Activated CD4-positive, alpha-beta memory T cell treated with anti-CD3 and anti-CD28 coated beads for 36 hours (primary cell): ENCODE measurements around the gene DHX35. TPM values are rescaled to one million over a fixed set of nuclear protein-coding genes. Genes with fewer than 3 reads are reported as not detected.

ENCODE experiments used
- CTCF ChIA-PET: fragments of 350-600 bp; sonication (Branson Sonifier 250); formaldehyde crosslinking; loops from one replicate; lab custom pipeline; 2021; ENCODE audit warnings: antibody characterized with exemption, inconsistent platforms; lab: Charles Lee
- POLR2A ChIA-PET: fragments of 350-600 bp; sonication (Branson Sonifier 250); formaldehyde crosslinking; loops from one replicate; lab custom pipeline; 2021; ENCODE audit warnings: antibody characterized with exemption; lab: Charles Lee
- DNase-seq: peaks from one replicate; pipeline ENCODE4 v3.0.0-alpha.2; 2020
- H3K27ac Mint-ChIP-seq: one replicate; pipeline ENCODE4 v1.8.0; 2021; ENCODE audit warnings: mixed read lengths
- H3K27me3 Mint-ChIP-seq: one replicate; pipeline ENCODE4 v1.8.0; 2021; ENCODE audit warnings: mixed read lengths
- H3K36me3 Mint-ChIP-seq: one replicate; pipeline ENCODE4 v1.8.0; 2021; ENCODE audit warnings: mixed read lengths
- H3K4me1 Mint-ChIP-seq: one replicate; pipeline ENCODE4 v1.8.0; 2021; ENCODE audit warnings: low read depth, mixed read lengths
- H3K4me3 Mint-ChIP-seq: one replicate; pipeline ENCODE4 v1.8.0; 2021; ENCODE audit warnings: mild to moderate bottlenecking, mixed read lengths
- H3K9me3 Mint-ChIP-seq: one replicate; pipeline ENCODE4 v1.8.0; 2021; ENCODE audit warnings: mixed read lengths
- intact Hi-C: fragments of 100-400 bp; cut with micrococcal nuclease; formaldehyde crosslinking; loops from one replicate; pipeline ENCODE4 v1.15.1; 2023
- total RNA-seq, 2 experiments: library from RNA; stranded (reverse); gene quantifications; one replicate each; pipeline ENCODE4 v1.2.3, GENCODE V29; 2021

The DHX35 gene
- total RNA-seq, 2 experiments from 2014 or later, result 7.7 to 8.3 TPM

DNA sequence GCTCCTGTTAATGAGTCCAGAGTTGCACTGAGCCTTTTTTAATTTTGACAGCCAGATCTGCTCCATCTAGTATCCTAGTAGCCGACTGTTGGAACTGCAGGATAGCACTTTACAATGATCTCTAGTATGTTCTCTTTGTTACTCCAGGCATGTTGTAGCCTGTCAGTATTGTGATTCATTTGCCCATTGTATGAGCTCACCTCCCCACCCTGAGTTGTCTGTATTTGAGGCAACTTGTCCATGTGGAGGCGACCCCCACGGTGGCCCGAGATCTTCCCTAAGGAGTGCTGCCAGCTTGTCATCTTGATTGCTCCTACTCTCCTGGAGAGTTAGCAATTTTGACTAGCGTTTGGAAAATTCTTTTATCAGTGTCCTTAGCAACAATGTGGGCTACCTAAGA is 67.2 kb downstream of the DHX35 start:
- Mint-ChIP-seq H3K27me3 (no peaks in the 10 kb centered on the region), H3K27ac (no peak overlapping the region), H3K4me3 (no peak overlapping the region), H3K36me3 (peaks cover 23% of the 10 kb centered on the region), H3K9me3 (no peaks in the 10 kb centered on the region), H3K4me1 (peaks cover 18% of the 10 kb centered on the region)
- intact Hi-C loops, result no loop called here
- ChIA-PET POLR2A (no interaction called here), CTCF (interaction anchor here (0.7 to 1.0 kb wide), 2 partner anchors 20 to 21 kb away, joined by 4 read pairs; no protein-coding TSS in a partner anchor)
- no peak for DNase-seq

DNA sequence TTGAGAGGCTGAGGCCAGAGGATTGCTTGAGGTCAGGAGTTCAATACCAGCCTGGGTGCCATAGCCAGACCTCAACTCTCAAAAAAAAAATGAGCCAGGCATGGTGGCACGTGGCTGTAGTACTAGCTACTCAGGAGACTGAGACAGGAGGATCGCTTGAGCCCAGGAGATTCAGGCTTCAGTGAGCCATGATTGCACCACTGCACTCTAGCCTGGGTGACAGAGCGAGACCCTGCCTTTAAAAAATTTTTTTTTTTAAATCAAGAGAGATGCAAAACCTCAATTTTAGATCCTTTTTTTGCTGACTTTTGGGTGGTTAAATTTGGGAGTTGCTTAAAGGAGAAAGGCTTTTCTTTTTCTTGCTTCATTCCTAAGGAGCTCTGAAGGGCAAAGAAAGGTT is 70.9 kb downstream of the DHX35 start:
- Mint-ChIP-seq H3K27ac (no peak overlapping the region), H3K4me3 (no peak overlapping the region), H3K27me3 (no peaks in the 10 kb centered on the region), H3K9me3 (no peaks in the 10 kb centered on the region), H3K4me1 (no peaks in the 10 kb centered on the region), H3K36me3 (peaks cover 8% of the 10 kb centered on the region)
- POLR2A ChIA-PET, result no interaction called here
- no peak for DNase-seq
- CTCF ChIA-PET, result no interaction called here
- intact Hi-C loops, result no loop called here

DNA sequence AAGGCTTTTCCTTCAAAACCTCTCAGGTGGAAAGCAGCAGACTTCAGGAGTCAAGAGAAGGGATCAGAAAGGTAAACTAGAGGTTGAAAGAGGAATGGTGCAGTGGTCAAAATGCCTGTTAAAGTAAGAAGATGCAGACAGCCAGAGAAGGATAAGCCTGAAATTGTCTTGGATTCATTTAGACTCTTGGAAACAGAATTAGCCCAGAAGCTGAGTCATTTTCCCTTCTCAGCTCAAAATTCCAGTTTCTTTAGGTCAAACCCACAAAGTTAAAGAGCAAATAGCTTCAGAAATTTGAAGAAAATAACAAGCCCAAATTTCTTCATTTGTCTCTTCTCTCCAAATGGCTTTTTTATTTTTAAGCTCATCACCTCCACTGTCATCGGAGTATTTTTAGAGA is 73.9 kb downstream of the DHX35 start:
- DNase-seq, result no peak
- POLR2A ChIA-PET, result no interaction called here
- H3K27me3 Mint-ChIP-seq, result no peaks in the 10 kb centered on the region
- H3K4me3 Mint-ChIP-seq, result no peak overlapping the region
- CTCF ChIA-PET, result interaction anchor here (6.5 kb wide), 1 partner anchor 13 kb away, joined by 52 read pairs; no protein-coding TSS in a partner anchor
- peaks cover 7% of the 10 kb centered on the region for H3K36me3 Mint-ChIP-seq
- intact Hi-C loops, result no loop called here
- H3K9me3 Mint-ChIP-seq, result no peaks in the 10 kb centered on the region
- H3K4me1 Mint-ChIP-seq, result no peaks in the 10 kb centered on the region
- no peak overlapping the region for H3K27ac Mint-ChIP-seq

DNA sequence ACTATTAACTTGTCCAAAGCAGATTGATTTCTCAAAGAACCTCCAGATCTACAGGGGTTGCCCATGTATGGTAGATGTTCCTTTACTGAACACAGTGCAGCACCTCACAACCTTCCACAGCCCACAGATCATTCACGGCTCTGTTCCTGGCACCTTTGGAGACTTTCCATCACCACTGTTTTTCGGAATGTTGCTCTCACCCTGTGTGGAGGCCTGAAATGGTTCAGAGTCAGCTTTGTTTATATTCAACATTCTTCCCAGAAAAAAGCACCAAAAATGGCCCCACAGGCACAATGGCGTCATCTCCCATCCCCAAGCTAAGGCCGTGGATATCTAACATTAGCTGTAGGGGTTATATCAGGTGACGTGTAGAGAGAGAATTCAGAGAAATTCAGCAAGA is 74.7 kb downstream of the DHX35 start:
- peaks cover 7% of the 10 kb centered on the region for H3K36me3 Mint-ChIP-seq

DNA sequence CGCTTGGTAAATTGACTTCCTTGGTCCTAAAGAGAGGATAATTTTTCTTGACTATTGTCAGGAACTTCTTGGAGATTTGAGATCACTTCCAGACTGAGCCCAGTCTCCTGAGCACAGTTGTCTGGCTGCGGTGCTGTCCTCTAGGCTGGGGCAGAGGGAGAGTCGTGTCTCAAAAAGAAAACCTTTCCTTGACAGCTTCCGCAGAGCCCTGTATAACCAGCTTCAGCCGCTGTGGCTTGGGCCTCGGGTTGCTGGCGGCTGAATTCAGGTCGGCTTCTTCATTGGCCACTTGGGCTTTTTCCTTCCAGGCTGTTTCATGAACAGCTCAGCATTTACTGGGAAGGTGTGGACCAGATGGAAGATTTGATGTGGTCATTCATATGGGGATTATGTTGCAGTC is 75.9 kb downstream of the DHX35 start:
- H3K9me3 Mint-ChIP-seq, result no peaks in the 10 kb centered on the region
- peaks cover 7% of the 10 kb centered on the region for H3K36me3 Mint-ChIP-seq
- H3K4me3 Mint-ChIP-seq, result no peak overlapping the region
- H3K4me1 Mint-ChIP-seq, result no peaks in the 10 kb centered on the region
- no peak overlapping the region for H3K27ac Mint-ChIP-seq
- no peaks in the 10 kb centered on the region for H3K27me3 Mint-ChIP-seq
- POLR2A ChIA-PET, result no interaction called here
- CTCF ChIA-PET, result interaction anchor here (6.5 kb wide), 1 partner anchor 11 kb away, joined by 52 read pairs; no protein-coding TSS in a partner anchor
- intact Hi-C loops, result no loop called here
- no peak for DNase-seq

More for the DNA sequence above, 74.7 kb downstream of the DHX35 start:
- CTCF ChIA-PET, result interaction anchor here (6.5 kb wide), 1 partner anchor 12 kb away, joined by 52 read pairs; no protein-coding TSS in a partner anchor
- H3K27ac Mint-ChIP-seq, result no peak overlapping the region
- no peaks in the 10 kb centered on the region for H3K9me3 Mint-ChIP-seq
- H3K27me3 Mint-ChIP-seq, result no peaks in the 10 kb centered on the region
- DNase-seq, result no peak
- intact Hi-C loops, result no loop called here
- POLR2A ChIA-PET, result no interaction called here
- H3K4me3 Mint-ChIP-seq, result no peak overlapping the region
- no peaks in the 10 kb centered on the region for H3K4me1 Mint-ChIP-seq

DNA sequence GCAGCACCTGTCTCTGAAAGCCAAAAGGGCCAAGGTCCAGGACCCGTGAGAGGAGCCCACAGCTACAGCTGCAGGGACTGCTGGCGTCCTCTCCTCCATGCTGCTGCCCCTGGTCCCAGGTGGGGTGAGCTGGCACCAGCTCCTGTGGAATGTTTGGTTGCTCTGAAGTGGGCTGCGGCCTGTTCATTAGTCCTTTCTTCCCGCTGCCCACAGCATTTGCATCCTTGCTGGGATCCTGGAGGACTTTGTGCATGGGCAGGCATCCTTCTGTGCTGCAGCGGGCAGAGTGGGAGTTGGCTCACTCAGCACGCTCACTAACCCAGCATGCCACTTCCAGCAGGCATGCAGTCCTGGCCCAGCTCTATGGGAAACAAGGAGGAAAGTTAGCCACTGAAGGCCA is 76.4 kb downstream of the DHX35 start:
- Mint-ChIP-seq H3K9me3 (no peaks in the 10 kb centered on the region), H3K27ac (no peak overlapping the region), H3K4me3 (no peak overlapping the region), H3K4me1 (no peaks in the 10 kb centered on the region), H3K36me3 (peaks cover 11% of the 10 kb centered on the region), H3K27me3 (no peaks in the 10 kb centered on the region)
- ChIA-PET CTCF (interaction anchor here (6.5 kb wide), 1 partner anchor 10 kb away, joined by 52 read pairs; no protein-coding TSS in a partner anchor), POLR2A (no interaction called here)
- intact Hi-C loops, result no loop called here
- DNase-seq, result no peak

DNA sequence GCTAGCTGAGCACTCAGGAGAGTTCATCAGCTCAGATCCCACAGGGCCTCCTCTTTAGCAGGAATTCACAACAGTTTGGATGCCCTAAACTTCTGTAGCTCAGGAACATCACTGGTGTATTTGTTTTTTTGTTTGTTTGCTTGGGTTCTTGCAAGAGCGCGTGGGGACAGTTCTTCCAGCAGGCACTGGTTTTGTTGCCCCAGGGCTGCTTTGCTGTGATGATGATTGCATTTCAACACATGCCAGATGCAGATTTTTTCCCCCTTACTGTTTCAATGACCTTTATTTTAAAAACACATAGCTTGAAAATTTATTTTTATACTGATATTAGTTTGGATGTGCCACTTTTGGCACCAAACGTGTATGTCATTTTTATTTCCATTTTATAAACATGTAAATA is 77.1 kb downstream of the DHX35 start:
- intact Hi-C loops, result no loop called here
- ChIA-PET CTCF (interaction anchor here (1.3 to 6.5 kb wide), 2 partner anchors 9 to 43 kb away, joined by 5 to 52 read pairs; no protein-coding TSS in a partner anchor), POLR2A (no interaction called here)
- Mint-ChIP-seq H3K27me3 (no peaks in the 10 kb centered on the region), H3K9me3 (no peaks in the 10 kb centered on the region), H3K4me3 (no peak overlapping the region), H3K27ac (no peak overlapping the region), H3K4me1 (no peaks in the 10 kb centered on the region), H3K36me3 (peaks cover 11% of the 10 kb centered on the region)
- DNase-seq, result no peak

DNA sequence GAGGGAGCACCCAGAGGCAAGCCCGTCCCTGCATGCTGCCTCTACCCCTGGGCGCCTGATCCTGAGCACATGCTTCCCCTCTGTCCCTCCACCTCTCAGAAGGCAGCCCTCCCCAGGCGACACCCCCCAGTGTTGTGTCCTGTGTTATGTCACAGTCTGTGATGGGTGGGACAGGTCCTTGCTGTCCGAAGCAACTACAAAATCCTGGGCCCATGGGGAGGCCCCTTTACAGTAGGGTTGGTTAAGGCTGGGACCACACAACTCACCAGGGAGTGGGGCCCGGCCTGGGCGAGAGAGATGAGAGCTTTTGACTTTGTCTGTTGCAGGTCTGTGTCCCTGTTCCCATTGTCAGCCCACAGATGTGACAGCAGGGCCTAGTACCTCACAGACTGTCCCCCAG is 78.0 kb downstream of the DHX35 start:
- ChIA-PET POLR2A (no interaction called here), CTCF (interaction anchor here (0.9 to 6.5 kb wide), 4 partner anchors 9 to 118 kb away, joined by 3 to 52 read pairs (median 4); no protein-coding TSS in a partner anchor)
- intact Hi-C loops, result no loop called here
- DNase-seq, result no peak
- Mint-ChIP-seq H3K36me3 (peaks cover 11% of the 10 kb centered on the region), H3K4me1 (no peaks in the 10 kb centered on the region), H3K27ac (no peak overlapping the region), H3K9me3 (no peaks in the 10 kb centered on the region), H3K4me3 (no peak overlapping the region), H3K27me3 (no peaks in the 10 kb centered on the region)

DNA sequence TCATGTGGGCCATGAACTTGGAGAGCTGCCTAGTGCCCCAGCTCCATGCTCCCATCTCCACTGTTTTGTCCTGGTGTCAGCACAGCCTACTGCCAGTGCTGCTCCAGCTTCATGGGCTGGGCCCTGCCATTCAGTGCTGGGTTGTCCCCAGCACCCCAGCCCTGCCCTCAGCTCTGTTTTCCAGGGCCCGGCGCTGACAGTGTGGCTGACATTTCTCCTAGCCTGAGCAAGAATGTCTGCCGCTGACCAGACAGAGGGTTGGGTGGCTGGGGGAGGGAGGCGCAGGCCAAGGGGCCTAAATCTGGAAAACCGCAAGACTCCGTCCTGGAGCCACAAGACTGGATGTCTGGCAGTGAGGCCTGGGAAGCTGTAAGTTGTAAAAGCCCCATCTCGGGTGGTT is 78.9 kb downstream of the DHX35 start:
- peaks cover 9% of the 10 kb centered on the region for H3K36me3 Mint-ChIP-seq
- no peaks in the 10 kb centered on the region for H3K27me3 Mint-ChIP-seq
- H3K4me1 Mint-ChIP-seq, result no peaks in the 10 kb centered on the region
- no peak overlapping the region for H3K4me3 Mint-ChIP-seq
- ChIA-PET POLR2A (interaction anchor here (1.2 kb wide), 1 partner anchor 113 kb away, joined by 3 read pairs; no protein-coding TSS in a partner anchor), CTCF (interaction anchor here (0.6 to 6.5 kb wide), 5 partner anchors 8 to 119 kb away, joined by 3 to 52 read pairs (median 4); no protein-coding TSS in a partner anchor)
- DNase-seq, result no peak
- intact Hi-C loops, result no loop called here
- no peaks in the 10 kb centered on the region for H3K9me3 Mint-ChIP-seq
- H3K27ac Mint-ChIP-seq, result no peak overlapping the region

DNA sequence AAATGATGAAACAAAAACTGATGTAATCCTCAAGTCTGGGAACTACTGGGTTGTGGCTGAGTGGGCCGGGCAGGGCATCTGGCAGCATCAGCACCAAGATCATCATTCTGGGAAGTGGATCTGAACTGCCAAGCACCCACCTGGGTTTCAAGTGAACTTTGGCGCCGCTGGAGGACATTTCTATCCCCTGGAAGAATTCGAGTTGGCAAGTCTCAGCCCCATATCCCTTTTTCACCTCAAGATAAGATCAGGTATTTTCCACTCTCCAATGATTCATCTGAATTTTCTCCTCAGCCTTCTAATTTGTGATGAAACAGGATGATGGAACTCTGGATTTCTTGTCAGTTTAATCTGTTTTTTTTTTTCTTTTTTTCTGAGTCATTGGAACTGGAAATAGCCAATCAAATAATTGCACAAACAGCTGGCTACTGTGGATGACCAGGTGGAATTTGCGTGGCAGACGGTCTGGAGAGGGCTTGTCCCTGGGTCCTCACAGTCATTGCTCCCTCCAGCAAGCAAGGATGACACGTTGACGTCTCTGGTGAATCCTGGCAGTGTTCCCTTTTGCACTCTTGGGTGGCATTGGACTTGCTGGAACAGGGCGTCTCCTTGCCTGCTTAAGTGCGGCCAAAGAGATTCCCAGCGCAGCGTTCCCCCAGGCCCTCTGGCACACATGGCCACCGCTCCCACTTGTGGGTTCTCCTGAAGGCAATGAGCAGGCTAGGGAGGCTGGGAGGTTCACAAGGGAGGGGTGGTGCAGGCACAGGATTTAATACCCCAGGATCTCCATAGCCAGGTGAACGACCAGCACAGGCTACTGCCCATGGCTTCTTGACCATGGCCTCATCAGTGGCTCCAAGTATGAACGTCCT is 80.4 kb downstream of the DHX35 start:
- Mint-ChIP-seq H3K36me3 (peaks cover 7% of the 10 kb centered on the region), H3K4me1 (no peaks in the 10 kb centered on the region), H3K4me3 (no peak overlapping the region), H3K27ac (no peak overlapping the region), H3K27me3 (no peaks in the 10 kb centered on the region), H3K9me3 (no peaks in the 10 kb centered on the region)
- intact Hi-C loops, result no loop called here
- ChIA-PET POLR2A (interaction anchor here (1.2 kb wide), 1 partner anchor 114 kb away, joined by 3 read pairs; no protein-coding TSS in a partner anchor), CTCF (interaction anchor here (6.5 kb wide), 1 partner anchor 6 kb away, joined by 52 read pairs; no protein-coding TSS in a partner anchor)
- no peak for DNase-seq

DNA sequence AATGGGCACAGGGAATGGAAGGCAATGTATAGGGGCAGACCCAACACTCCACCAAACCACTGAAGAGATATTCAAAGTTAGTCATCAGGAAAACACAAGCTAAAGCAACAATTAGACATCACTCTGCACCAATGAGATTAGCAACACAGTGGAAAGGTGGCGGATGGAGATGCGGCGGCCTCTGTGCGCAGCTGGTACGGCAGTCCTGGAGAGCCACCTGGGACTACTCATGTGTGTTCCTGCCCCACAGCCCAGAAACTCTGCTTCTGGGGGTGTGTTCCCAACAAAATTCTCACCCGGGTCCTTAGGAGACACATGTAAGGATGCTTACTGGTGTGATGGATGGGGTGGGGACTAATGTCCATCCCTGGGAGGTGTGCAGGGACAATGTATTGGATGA is 82.4 kb downstream of the DHX35 start:
- CTCF ChIA-PET, result interaction anchor here (0.6 to 12.6 kb wide), 3 partner anchors 37 to 396 kb away, joined by 3 to 279 read pairs (median 3); partner anchors contain the start of gene DHX35
- POLR2A ChIA-PET, result no interaction called here
- no peaks in the 10 kb centered on the region for H3K9me3 Mint-ChIP-seq
- H3K4me1 Mint-ChIP-seq, result peaks cover under 1% of the 10 kb centered on the region
- DNase-seq, result no peak
- H3K36me3 Mint-ChIP-seq, result peaks cover 4% of the 10 kb centered on the region
- no peaks in the 10 kb centered on the region for H3K27me3 Mint-ChIP-seq
- no peak overlapping the region for H3K4me3 Mint-ChIP-seq
- H3K27ac Mint-ChIP-seq, result no peak overlapping the region
- intact Hi-C loops, result no loop called here

DNA sequence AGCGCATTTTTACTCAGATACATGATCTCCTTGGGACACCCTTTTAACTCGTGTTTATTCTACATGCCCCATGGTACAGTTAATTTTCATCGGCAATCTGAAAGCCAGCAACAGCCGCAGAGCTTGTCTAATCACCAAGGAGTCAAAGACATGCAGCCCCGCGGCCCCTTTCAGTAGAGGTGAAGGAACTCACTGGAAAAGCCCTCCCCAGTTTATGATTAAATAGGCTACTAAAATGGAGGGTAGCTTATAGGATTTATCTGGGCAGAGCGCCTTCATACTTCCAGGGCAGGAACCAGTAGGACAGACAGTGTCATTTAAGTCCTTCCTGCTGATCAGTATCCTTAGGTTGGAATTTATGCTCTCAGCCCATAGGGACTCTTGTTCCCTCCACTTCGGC is 83.5 kb downstream of the DHX35 start:
- no peak for DNase-seq
- Mint-ChIP-seq H3K27me3 (no peaks in the 10 kb centered on the region), H3K9me3 (no peaks in the 10 kb centered on the region), H3K4me1 (peaks cover 7% of the 10 kb centered on the region), H3K27ac (no peak overlapping the region), H3K4me3 (no peak overlapping the region), H3K36me3 (peaks cover 4% of the 10 kb centered on the region)
- ChIA-PET POLR2A (interaction anchor here (1.5 kb wide), 1 partner anchor 84 kb away, joined by 3 read pairs; the partner anchor contains the start of gene DHX35), CTCF (interaction anchor here (1.2 to 12.6 kb wide), 4 partner anchors 7 to 401 kb away, joined by 5 to 279 read pairs (median 92); partner anchors contain the start of gene FAM83D)
- intact Hi-C loops, result no loop called here
